ENCODE measurements around the gene P4HA2.

- TF ChIP-seq CTCF (IDR thresholded peaks at IDR 0.05; ENCODE audit: extremely low read depth in 1 of 2, insufficient read depth in 1 of 2, low read depth in 1 of 2, low read length in 2 of 2) (no peak), POLR2AphosphoS5 (IDR thresholded peaks at IDR 0.05; ENCODE audit: insufficient read depth, low read depth, low read length) (no peak), EZH2 (IDR thresholded peaks at IDR 0.05; ENCODE audit: borderline replicate concordance, low read depth, low read length, severe bottlenecking) (no peak), FOS (IDR thresholded peaks at IDR 0.05; ENCODE audit: borderline replicate concordance, insufficient read depth, low read length) (no peak), MAX (IDR thresholded peaks at IDR 0.05; ENCODE audit: insufficient read depth, insufficient read length) (no peak)
Measured at GRCh38 chr5:132177691-132178149, 49.9 kb downstream of the P4HA2 start.

Measured in endothelial cell of umbilical vein (primary cell).